IMR-90 (cell line): Measurements from ENCODE around the gene TICAM2.
A peak's percentile ranks its signal among the peaks of the same experiment; 100 is the strongest.

Experiments
- BHLHE40 ChIP-seq: fragments of 150-350 bp; IDR thresholded peaks from 2 replicates; pipeline ENCODE4 v1.6.1; 2016; ENCODE audit warnings: mild to moderate bottlenecking, low read depth, low read length
- CEBPB ChIP-seq: IDR thresholded peaks from 2 replicates; pipeline ENCODE4 v1.6.1; 2012; ENCODE audit warnings: low read depth, low read length, improper control_type of control experiment
- MAFK ChIP-seq: IDR thresholded peaks from 2 replicates; pipeline ENCODE4 v1.6.1; 2012; ENCODE audit warnings: low read depth, low read length, improper control_type of control experiment
- MXI1 ChIP-seq: IDR thresholded peaks from 2 replicates; pipeline ENCODE4 v1.6.1; 2012; ENCODE audit warnings: low read depth, mild to moderate bottlenecking, low read length, moderate library complexity, borderline replicate concordance
- POLR2A ChIP-seq: IDR thresholded peaks from 2 replicates; pipeline ENCODE4 v1.6.1; 2012; ENCODE audit warnings: mild to moderate bottlenecking, low read depth, low read length
- RAD21 ChIP-seq: IDR thresholded peaks from 2 replicates; pipeline ENCODE4 v1.6.1; 2012; ENCODE audit warnings: low read length, improper control_type of control experiment
- RFX5 ChIP-seq: IDR thresholded peaks from 2 replicates; pipeline ENCODE4 v1.8.0; 2012; ENCODE audit warnings: low read depth, mild to moderate bottlenecking, low read length, moderate library complexity
- TF ChIP-seq, protein P1 (sequence below): conservative IDR thresholded peaks from 2 replicates; pipeline ENCODE4 v1.5.1; 2012; ENCODE audit warnings: mild to moderate bottlenecking, low read depth, low read length, improper control_type of control experiment

GRCh38 chr5:115549154-115549553 lies 53.1 kb downstream of the TICAM2 start:
- TF ChIP-seq RAD21 (peak; percentile 61), POLR2A (no peak), MAFK (no peak), MXI1 (no peak), CEBPB (no peak), BHLHE40 (no peak), RFX5 (no peak)
- TF ChIP-seq, protein P1, sequence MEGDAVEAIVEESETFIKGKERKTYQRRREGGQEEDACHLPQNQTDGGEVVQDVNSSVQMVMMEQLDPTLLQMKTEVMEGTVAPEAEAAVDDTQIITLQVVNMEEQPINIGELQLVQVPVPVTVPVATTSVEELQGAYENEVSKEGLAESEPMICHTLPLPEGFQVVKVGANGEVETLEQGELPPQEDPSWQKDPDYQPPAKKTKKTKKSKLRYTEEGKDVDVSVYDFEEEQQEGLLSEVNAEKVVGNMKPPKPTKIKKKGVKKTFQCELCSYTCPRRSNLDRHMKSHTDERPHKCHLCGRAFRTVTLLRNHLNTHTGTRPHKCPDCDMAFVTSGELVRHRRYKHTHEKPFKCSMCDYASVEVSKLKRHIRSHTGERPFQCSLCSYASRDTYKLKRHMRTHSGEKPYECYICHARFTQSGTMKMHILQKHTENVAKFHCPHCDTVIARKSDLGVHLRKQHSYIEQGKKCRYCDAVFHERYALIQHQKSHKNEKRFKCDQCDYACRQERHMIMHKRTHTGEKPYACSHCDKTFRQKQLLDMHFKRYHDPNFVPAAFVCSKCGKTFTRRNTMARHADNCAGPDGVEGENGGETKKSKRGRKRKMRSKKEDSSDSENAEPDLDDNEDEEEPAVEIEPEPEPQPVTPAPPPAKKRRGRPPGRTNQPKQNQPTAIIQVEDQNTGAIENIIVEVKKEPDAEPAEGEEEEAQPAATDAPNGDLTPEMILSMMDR, result peak; percentile 40
